ENCODE data around the gene LDLRAD3. TPM values are rescaled to one million over a fixed set of nuclear protein-coding genes. Genes with fewer than 3 reads are reported as not detected.

LDLRAD3 gene
- total RNA-seq, 1 donor from 2014 or later, result 19.6 TPM

DNA sequence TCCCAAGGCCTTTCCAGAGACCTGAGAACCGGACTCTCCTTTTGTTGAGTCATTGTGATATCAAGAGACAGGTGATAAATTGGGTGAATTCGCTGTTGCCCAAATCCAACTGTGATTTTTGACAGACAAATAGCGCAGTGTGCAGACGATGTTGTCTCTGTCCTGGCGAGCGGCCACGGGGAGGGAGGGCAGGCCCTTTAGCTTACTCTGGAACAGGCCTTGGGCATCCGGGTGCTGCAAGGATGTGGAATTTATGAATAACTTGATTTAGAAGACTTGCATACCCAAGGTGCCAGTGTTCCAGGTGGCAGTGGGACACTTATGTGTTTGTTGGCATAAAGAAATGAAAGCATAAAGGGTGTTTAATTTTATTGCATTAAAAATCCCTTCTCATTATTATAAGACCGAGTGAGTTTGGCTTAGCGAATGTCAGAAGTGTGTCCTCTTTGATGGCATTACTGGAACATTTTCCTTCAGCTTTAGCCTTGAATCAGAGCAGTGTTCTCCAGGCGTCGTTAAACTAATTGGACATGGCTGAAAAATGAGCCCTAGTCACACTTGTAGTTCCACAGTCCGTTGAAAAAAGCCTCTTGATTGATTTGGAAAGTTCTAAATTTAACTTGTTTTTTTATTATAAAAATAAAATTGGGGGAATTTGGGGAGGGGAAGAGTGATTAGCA lies 9.4 kb downstream of the LDLRAD3 start:
- Mint-ChIP-seq H3K9me3 (ENCODE audit: low read depth) (no peaks in the 10 kb centered on the region), H3K36me3 (ENCODE audit: insufficient read depth) (no peaks in the 10 kb centered on the region), H3K4me3 (ENCODE audit: low read depth) (no peak overlapping the region), H3K27ac (peak overlapping the region; percentile 15), H3K27me3 (no peaks in the 10 kb centered on the region), H3K4me1 (ENCODE audit: low read depth) (peaks cover 12% of the 10 kb centered on the region)
- no peak for DNase-seq (ENCODE audit: low spot score, unreplicated experiment)
- TF ChIP-seq CTCF (IDR thresholded peaks at IDR 0.05; ENCODE audit: unreplicated experiment), result no peak

- no peak for DNase-seq (ENCODE audit: low spot score, unreplicated experiment)
- no peaks in the 10 kb centered on the region for H3K9me3 Mint-ChIP-seq (ENCODE audit: low read depth)
- H3K27ac Mint-ChIP-seq, result no peak overlapping the region
- H3K4me1 Mint-ChIP-seq (ENCODE audit: low read depth), result peaks cover 12% of the 10 kb centered on the region
- H3K36me3 Mint-ChIP-seq (ENCODE audit: insufficient read depth), result no peaks in the 10 kb centered on the region
- H3K4me3 Mint-ChIP-seq (ENCODE audit: low read depth), result no peak overlapping the region
- TF ChIP-seq CTCF (IDR thresholded peaks at IDR 0.05; ENCODE audit: unreplicated experiment), result no peak
- H3K27me3 Mint-ChIP-seq, result no peaks in the 10 kb centered on the region
These were observed 10.3 kb downstream of the LDLRAD3 start for GRCh38 chr11:35954205-35954604.

DNA sequence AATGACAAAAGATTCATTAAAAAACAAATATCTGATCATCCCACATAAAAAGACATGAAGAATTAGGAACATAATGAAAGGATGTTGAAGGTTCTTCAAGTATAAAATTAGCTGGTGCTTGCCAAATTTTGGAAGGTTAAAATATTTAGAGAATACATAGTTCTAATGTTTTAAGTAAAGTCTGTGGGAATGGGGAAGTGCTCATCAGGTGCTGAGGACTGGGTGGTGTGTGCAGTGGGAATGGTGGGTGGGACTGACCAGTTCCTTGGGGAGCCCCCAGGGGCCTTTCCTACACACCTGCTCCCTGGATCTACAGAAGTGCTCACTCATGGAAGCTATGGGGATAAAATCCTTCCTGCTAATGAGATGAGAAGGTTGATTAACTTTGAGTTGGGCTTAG lies 11.8 kb downstream of the LDLRAD3 start:
- no peaks in the 10 kb centered on the region for H3K36me3 Mint-ChIP-seq (ENCODE audit: insufficient read depth)

DNA sequence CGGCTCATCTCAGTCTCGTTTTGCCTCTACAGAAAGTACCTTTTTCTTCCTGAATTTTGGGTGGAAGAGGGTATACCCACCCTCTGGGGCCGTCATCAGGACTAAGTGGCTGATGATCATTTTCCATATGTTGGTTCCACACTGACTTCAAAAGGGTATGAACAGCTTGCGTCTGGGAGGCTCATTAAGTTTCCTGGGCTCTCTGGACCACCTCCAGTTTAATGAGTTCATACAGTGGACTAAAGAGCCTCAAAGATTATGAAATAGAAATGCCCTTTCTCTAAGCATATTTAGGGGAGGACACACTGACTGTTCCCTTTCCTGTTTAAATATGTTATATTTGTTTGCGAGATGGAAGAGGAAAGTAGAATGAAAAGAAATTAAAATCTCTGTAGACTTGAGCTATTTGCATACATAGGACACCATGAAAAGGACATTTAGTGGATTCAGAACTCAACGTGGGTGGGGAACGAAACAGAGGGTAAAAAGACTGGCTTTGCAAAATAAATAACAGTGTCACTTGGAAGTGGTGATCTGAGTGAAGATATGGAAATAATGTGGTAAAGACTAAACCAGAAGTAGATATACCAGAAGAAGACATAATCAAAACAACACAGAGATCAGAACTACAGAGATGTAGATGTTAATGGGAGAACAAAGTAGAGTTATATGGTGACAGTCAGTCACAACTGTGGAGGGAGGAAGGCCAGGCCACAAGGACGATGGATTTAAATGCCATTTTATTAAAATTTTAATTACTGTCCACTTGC lies 18.7 kb downstream of the LDLRAD3 start:
- Mint-ChIP-seq H3K27me3 (no peaks in the 10 kb centered on the region), H3K4me1 (ENCODE audit: low read depth) (peaks cover 5% of the 10 kb centered on the region), H3K27ac (no peak overlapping the region), H3K4me3 (ENCODE audit: low read depth) (no peak overlapping the region), H3K9me3 (ENCODE audit: low read depth) (peaks cover 16% of the 10 kb centered on the region), H3K36me3 (ENCODE audit: insufficient read depth) (peaks cover 10% of the 10 kb centered on the region)
- no peak for TF ChIP-seq CTCF (IDR thresholded peaks at IDR 0.05; ENCODE audit: unreplicated experiment)
- no peak for DNase-seq (ENCODE audit: low spot score, unreplicated experiment)

More for the DNA sequence above, 11.8 kb downstream of the LDLRAD3 start:
- H3K27ac Mint-ChIP-seq, result no peak overlapping the region
- H3K9me3 Mint-ChIP-seq (ENCODE audit: low read depth), result no peaks in the 10 kb centered on the region
- no peaks in the 10 kb centered on the region for H3K27me3 Mint-ChIP-seq
- DNase-seq (ENCODE audit: low spot score, unreplicated experiment), result no peak
- H3K4me3 Mint-ChIP-seq (ENCODE audit: low read depth), result no peak overlapping the region
- H3K4me1 Mint-ChIP-seq (ENCODE audit: low read depth), result peaks cover 11% of the 10 kb centered on the region
- TF ChIP-seq CTCF (IDR thresholded peaks at IDR 0.05; ENCODE audit: unreplicated experiment), result no peak

- H3K27me3 Mint-ChIP-seq, result no peaks in the 10 kb centered on the region
- no peak overlapping the region for H3K4me3 Mint-ChIP-seq (ENCODE audit: low read depth)
- DNase-seq (ENCODE audit: low spot score, unreplicated experiment), result no peak
- H3K27ac Mint-ChIP-seq, result no peak overlapping the region
- no peak for TF ChIP-seq CTCF (IDR thresholded peaks at IDR 0.05; ENCODE audit: unreplicated experiment)
- H3K36me3 Mint-ChIP-seq (ENCODE audit: insufficient read depth), result peaks cover 10% of the 10 kb centered on the region
- H3K4me1 Mint-ChIP-seq (ENCODE audit: low read depth), result peaks cover 5% of the 10 kb centered on the region
- H3K9me3 Mint-ChIP-seq (ENCODE audit: low read depth), result peaks cover 16% of the 10 kb centered on the region
These were observed 20.0 kb downstream of the LDLRAD3 start for GRCh38 chr11:35963911-35964310.

All from progenitor cell of endocrine pancreas (in vitro differentiated cells).